NT2/D1 (cell line): ENCODE measurements around the gene CEMIP.
"Not testable (repeated sequence)": the region's sequence is repeated elsewhere in the genome, so short reads cannot be mapped to it uniquely, and the experiment has no call there.

Source experiments
- DNase-seq: peaks from one replicate; pipeline ENCODE4 v3.0.0-alpha.2; 2011; ENCODE audit warnings: low read depth, low spot score
- H3K27me3 ChIP-seq: 2 replicates; pipeline ENCODE4 v1.6.0; 2011; ENCODE audit warnings: mild to moderate bottlenecking; ENCODE audit not compliant: insufficient read length, insufficient read depth
- H3K36me3 ChIP-seq: 2 replicates; pipeline ENCODE4 v1.6.1; 2011; ENCODE audit warnings: mild to moderate bottlenecking, low read length, mixed read lengths; ENCODE audit not compliant: insufficient read depth, insufficient read length
- H3K4me1 ChIP-seq: 2 replicates; pipeline ENCODE4 v1.5.1; 2011; ENCODE audit not compliant: insufficient read depth, insufficient read length
- H3K4me3 ChIP-seq: 2 replicates; pipeline ENCODE4 v1.5.1; 2011; ENCODE audit warnings: low read depth; ENCODE audit not compliant: insufficient read length
- H3K9ac ChIP-seq: 2 replicates; pipeline ENCODE4 v1.6.0; 2011; ENCODE audit warnings: low read depth; ENCODE audit not compliant: insufficient read length
- H3K9me3 ChIP-seq: 2 replicates; pipeline ENCODE4 v1.5.1; 2011; ENCODE audit warnings: mild to moderate bottlenecking, low read length; ENCODE audit not compliant: insufficient read depth
- SUZ12 ChIP-seq: IDR thresholded peaks from 2 replicates; pipeline ENCODE4 v1.6.1; 2011; ENCODE audit not compliant: insufficient read length, insufficient read depth; ENCODE audit errors: extremely low read depth
- YY1 ChIP-seq: IDR thresholded peaks from 2 replicates; pipeline ENCODE4 v1.6.1; 2011; ENCODE audit not compliant: insufficient read length, insufficient read depth
- ZNF274 ChIP-seq: IDR thresholded peaks from 2 replicates; pipeline ENCODE4 v1.6.1; 2011; ENCODE audit warnings: mild to moderate bottlenecking, low read depth, low read length

Gene CEMIP

GRCh38 chr15:80758130-80758745 lies 20.9 kb upstream of the CEMIP start:
- H3K4me1 ChIP-seq: no peaks in the 10 kb centered on the region
- H3K9ac ChIP-seq: no peak overlapping the region
- DNase-seq: no peak
- no peak overlapping the region for H3K4me3 ChIP-seq
- H3K9me3 ChIP-seq: no peaks in the 10 kb centered on the region
- no peak for TF ChIP-seq YY1
- TF ChIP-seq ZNF274: no peak
- TF ChIP-seq SUZ12: no peak
- no peaks in the 10 kb centered on the region for H3K27me3 ChIP-seq
- H3K36me3 ChIP-seq: no peaks in the 10 kb centered on the region

- TF ChIP-seq ZNF274 (no peak), SUZ12 (no peak), YY1 (no peak)
Observed at GRCh38 chr15:80760960-80761359, 18.2 kb upstream of the CEMIP start.

GRCh38 chr15:80761754-80762153 lies 17.4 kb upstream of the CEMIP start:
- DNase-seq: no peak
- H3K4me3 ChIP-seq: no peak overlapping the region

More at GRCh38 chr15:80760960-80761359, 18.2 kb upstream of the CEMIP start:
- Histone ChIP-seq H3K36me3 (no peaks in the 10 kb centered on the region), H3K27me3 (no peaks in the 10 kb centered on the region), H3K9me3 (no peaks in the 10 kb centered on the region), H3K9ac (no peak overlapping the region), H3K4me3 (no peak overlapping the region), H3K4me1 (no peaks in the 10 kb centered on the region)
- DNase-seq: no peak

GRCh38 chr15:80763235-80763634 lies 15.9 kb upstream of the CEMIP start:
- H3K27me3 ChIP-seq, DNase-seq, H3K4me3 ChIP-seq, H3K36me3 ChIP-seq, H3K4me1 ChIP-seq, H3K9me3 ChIP-seq, H3K9ac ChIP-seq: not testable (repeated sequence)

More at GRCh38 chr15:80761754-80762153, 17.4 kb upstream of the CEMIP start:
- no peaks in the 10 kb centered on the region for H3K4me1 ChIP-seq
- H3K36me3 ChIP-seq: no peaks in the 10 kb centered on the region
- no peaks in the 10 kb centered on the region for H3K27me3 ChIP-seq
- no peaks in the 10 kb centered on the region for H3K9me3 ChIP-seq
- TF ChIP-seq SUZ12 (no peak), YY1 (no peak), ZNF274 (no peak)
- H3K9ac ChIP-seq: no peak overlapping the region

- TF ChIP-seq SUZ12 (no peak), YY1 (no peak), ZNF274 (no peak)
- Histone ChIP-seq H3K4me1 (no peaks in the 10 kb centered on the region), H3K9ac (no peak overlapping the region), H3K36me3 (no peaks in the 10 kb centered on the region), H3K9me3 (no peaks in the 10 kb centered on the region), H3K4me3 (no peak overlapping the region), H3K27me3 (no peaks in the 10 kb centered on the region)
- DNase-seq: no peak
Observed at GRCh38 chr15:80764535-80764934, 14.6 kb upstream of the CEMIP start.

- no peaks in the 10 kb centered on the region for H3K27me3 ChIP-seq
- no peak overlapping the region for H3K4me3 ChIP-seq
- H3K36me3 ChIP-seq: no peaks in the 10 kb centered on the region
- no peak for DNase-seq
- no peaks in the 10 kb centered on the region for H3K9me3 ChIP-seq
- H3K9ac ChIP-seq: no peak overlapping the region
- no peaks in the 10 kb centered on the region for H3K4me1 ChIP-seq
- TF ChIP-seq YY1 (no peak), SUZ12 (no peak), ZNF274 (no peak)
Observed at GRCh38 chr15:80766275-80766674, 12.9 kb upstream of the CEMIP start.

- TF ChIP-seq SUZ12 (no peak), ZNF274 (no peak), YY1 (no peak)
- no peaks in the 10 kb centered on the region for H3K9me3 ChIP-seq
- no peak for DNase-seq
- no peaks in the 10 kb centered on the region for H3K4me1 ChIP-seq
- H3K4me3 ChIP-seq: no peak overlapping the region
- no peaks in the 10 kb centered on the region for H3K36me3 ChIP-seq
- no peaks in the 10 kb centered on the region for H3K27me3 ChIP-seq
- H3K9ac ChIP-seq: no peak overlapping the region
Observed at GRCh38 chr15:80768158-80768557, 11.0 kb upstream of the CEMIP start.
